ENCODE results near the gene FBP1. TPM values are rescaled to one million over a fixed set of nuclear protein-coding genes. Genes with fewer than 3 reads are reported as not detected.

FBP1 gene
- total RNA-seq, 3 donors from 2014 or later: 7.4 to 41.1 (median 33.4) TPM

DNA sequence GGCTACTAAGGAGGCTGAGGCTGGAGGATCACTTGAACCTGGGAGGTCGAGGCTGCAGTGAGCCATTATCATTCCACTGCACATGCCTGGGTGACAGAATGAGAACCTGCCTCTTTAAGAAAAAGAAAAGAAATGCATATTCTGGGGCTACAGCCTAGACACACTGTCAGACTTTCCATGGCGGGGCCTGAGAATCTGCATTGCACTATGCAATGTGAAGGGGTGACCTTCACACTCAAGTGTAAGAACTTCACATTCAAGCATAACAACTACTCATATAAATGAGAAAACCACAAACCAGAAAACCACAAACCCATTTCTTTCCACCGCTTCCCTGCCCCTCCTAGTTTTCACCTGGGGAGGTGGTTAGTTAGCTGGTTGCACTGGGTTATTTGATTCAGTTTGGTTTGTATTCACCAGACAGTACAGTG is 27.7 kb downstream of the FBP1 start:
- intact Hi-C loops (cut with DNase I; ENCODE audit: low total_unique reads): no loop called here

GRCh38 chr9:94610181-94610606 is 29.1 kb downstream of the FBP1 start:
- Histone ChIP-seq H3K9me3 (no peaks in the 10 kb centered on the region), H3K27me3 (no peaks in the 10 kb centered on the region), H3K27ac (no peak overlapping the region), H3K4me3 (no peak overlapping the region), H3K36me3 (no peaks in the 10 kb centered on the region), H3K4me1 (no peaks in the 10 kb centered on the region)
- intact Hi-C loops (cut with DNase I; ENCODE audit: low total_unique reads): no loop called here
- no peak for DNase-seq (ENCODE audit: low spot score in 2 of 2)
- no peak for TF ChIP-seq CTCF (IDR thresholded peaks at IDR 0.05)
- no peak for TF ChIP-seq POLR2AphosphoS5 (IDR thresholded peaks at IDR 0.05)
- TF ChIP-seq POLR2A (IDR thresholded peaks at IDR 0.05): no peak

More for the DNA sequence above, 27.7 kb downstream of the FBP1 start:
- Histone ChIP-seq H3K4me1 (no peaks in the 10 kb centered on the region), H3K27me3 (no peaks in the 10 kb centered on the region), H3K36me3 (no peaks in the 10 kb centered on the region), H3K27ac (no peak overlapping the region), H3K4me3 (no peak overlapping the region), H3K9me3 (no peaks in the 10 kb centered on the region)
- no peak for TF ChIP-seq CTCF (IDR thresholded peaks at IDR 0.05)
- TF ChIP-seq POLR2AphosphoS5 (IDR thresholded peaks at IDR 0.05): no peak
- no peak for TF ChIP-seq POLR2A (IDR thresholded peaks at IDR 0.05)
- no peak for DNase-seq (ENCODE audit: low spot score in 2 of 2)

GRCh38 chr9:94607423-94607691 is 32.0 kb downstream of the FBP1 start:
- H3K36me3 ChIP-seq: no peaks in the 10 kb centered on the region
- no peaks in the 10 kb centered on the region for H3K27me3 ChIP-seq
- intact Hi-C loops (cut with DNase I; ENCODE audit: low total_unique reads): no loop called here
- no peaks in the 10 kb centered on the region for H3K9me3 ChIP-seq
- no peak overlapping the region for H3K4me3 ChIP-seq
- H3K4me1 ChIP-seq: no peaks in the 10 kb centered on the region
- no peak for TF ChIP-seq POLR2A (IDR thresholded peaks at IDR 0.05)
- TF ChIP-seq CTCF (IDR thresholded peaks at IDR 0.05): no peak
- no peak for TF ChIP-seq POLR2AphosphoS5 (IDR thresholded peaks at IDR 0.05)
- DNase-seq (ENCODE audit: low spot score in 2 of 2): no peak
- H3K27ac ChIP-seq: no peak overlapping the region

DNA sequence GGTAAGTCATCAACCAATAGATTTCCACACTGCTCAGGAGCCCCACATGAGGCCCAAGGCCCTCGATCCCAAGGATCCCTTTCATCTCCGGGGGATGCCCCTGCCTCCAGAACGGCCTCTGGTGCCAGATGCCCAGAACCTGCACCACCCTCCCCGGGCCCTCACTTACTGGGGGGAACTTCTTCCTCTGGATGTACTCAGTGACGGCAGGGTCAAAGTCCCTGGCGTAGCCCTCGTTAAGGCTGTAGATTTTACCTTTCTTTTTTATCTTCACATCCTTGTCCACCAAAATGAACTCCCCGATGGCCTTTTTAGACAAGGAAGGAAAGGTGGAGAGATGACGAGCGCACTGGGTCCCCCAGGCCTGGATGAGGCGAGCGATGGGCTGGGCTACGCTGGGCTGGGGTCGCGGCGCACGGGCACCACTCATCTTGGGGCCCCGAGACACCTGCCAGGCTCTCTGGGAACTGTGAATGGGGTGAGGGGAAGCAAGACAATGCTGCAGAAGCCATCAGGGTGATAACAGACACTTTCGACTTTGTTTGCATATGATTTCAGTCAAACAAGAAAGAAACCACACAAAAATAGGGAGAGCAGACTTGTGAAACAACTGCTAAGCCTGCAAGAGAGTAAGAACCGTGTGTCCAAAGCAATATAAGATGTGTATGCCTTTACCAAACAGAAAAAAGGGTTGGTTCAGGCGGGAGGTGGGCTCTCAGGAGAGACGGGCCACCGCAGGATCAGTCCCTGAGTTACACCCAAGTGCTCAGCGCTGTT is 32.5 kb downstream of the FBP1 start:
- no peaks in the 10 kb centered on the region for H3K36me3 ChIP-seq
- H3K27ac ChIP-seq: no peak overlapping the region
- intact Hi-C loops (cut with DNase I; ENCODE audit: low total_unique reads): no loop called here
- DNase-seq (ENCODE audit: low spot score in 2 of 2): no peak
- no peaks in the 10 kb centered on the region for H3K9me3 ChIP-seq
- no peak overlapping the region for H3K4me3 ChIP-seq
- TF ChIP-seq POLR2A (IDR thresholded peaks at IDR 0.05): no peak
- TF ChIP-seq POLR2AphosphoS5 (IDR thresholded peaks at IDR 0.05): no peak
- TF ChIP-seq CTCF (IDR thresholded peaks at IDR 0.05): no peak
- H3K27me3 ChIP-seq: no peaks in the 10 kb centered on the region
- H3K4me1 ChIP-seq: no peaks in the 10 kb centered on the region

- Histone ChIP-seq H3K27me3 (no peaks in the 10 kb centered on the region), H3K4me1 (no peaks in the 10 kb centered on the region), H3K27ac (no peak overlapping the region), H3K4me3 (no peak overlapping the region), H3K9me3 (no peaks in the 10 kb centered on the region), H3K36me3 (no peaks in the 10 kb centered on the region)
- DNase-seq (ENCODE audit: low spot score in 2 of 2): peak; percentile 20 to 61
- intact Hi-C loops (cut with DNase I; ENCODE audit: low total_unique reads): no loop called here
- TF ChIP-seq POLR2A (IDR thresholded peaks at IDR 0.05): no peak
- peak in 2 of 3 donors; percentile 34 to 36 for TF ChIP-seq CTCF (IDR thresholded peaks at IDR 0.05)
These were observed 35.8 kb downstream of the FBP1 start for GRCh38 chr9:94603259-94604160.
